Measurements from ENCODE around the gene SEMA3B. TPM values are rescaled to one million over a fixed set of nuclear protein-coding genes. Genes with fewer than 3 reads are reported as not detected.

Gene SEMA3B
- total RNA-seq, 1 experiment from 2014 or later = 6.4 TPM

- H2AFZ ChIP-seq (ENCODE audit: low read length) = no peak overlapping the region
- no peak overlapping the region for H3K27ac Mint-ChIP-seq
- H3K14ac ChIP-seq (ENCODE audit: insufficient read depth, low read length) = no peak overlapping the region
- no peak overlapping the region for H3K18ac ChIP-seq (ENCODE audit: insufficient read length, low read depth, low read length)
- TF ChIP-seq, protein P1, sequence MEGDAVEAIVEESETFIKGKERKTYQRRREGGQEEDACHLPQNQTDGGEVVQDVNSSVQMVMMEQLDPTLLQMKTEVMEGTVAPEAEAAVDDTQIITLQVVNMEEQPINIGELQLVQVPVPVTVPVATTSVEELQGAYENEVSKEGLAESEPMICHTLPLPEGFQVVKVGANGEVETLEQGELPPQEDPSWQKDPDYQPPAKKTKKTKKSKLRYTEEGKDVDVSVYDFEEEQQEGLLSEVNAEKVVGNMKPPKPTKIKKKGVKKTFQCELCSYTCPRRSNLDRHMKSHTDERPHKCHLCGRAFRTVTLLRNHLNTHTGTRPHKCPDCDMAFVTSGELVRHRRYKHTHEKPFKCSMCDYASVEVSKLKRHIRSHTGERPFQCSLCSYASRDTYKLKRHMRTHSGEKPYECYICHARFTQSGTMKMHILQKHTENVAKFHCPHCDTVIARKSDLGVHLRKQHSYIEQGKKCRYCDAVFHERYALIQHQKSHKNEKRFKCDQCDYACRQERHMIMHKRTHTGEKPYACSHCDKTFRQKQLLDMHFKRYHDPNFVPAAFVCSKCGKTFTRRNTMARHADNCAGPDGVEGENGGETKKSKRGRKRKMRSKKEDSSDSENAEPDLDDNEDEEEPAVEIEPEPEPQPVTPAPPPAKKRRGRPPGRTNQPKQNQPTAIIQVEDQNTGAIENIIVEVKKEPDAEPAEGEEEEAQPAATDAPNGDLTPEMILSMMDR (conservative IDR thresholded peaks at IDR 0.05) = no peak
- no peaks in the 10 kb centered on the region for H3K79me1 ChIP-seq (ENCODE audit: insufficient read depth, low read depth, low read length, poor library complexity, severe bottlenecking)
- no peak overlapping the region for H3K27ac ChIP-seq (ENCODE audit: insufficient read length, low read depth, low read length)
- H2BK5ac ChIP-seq (ENCODE audit: insufficient read length, low read length) = no peak overlapping the region
- no CpG with 5 or more reads among the region's 1 CpG for WGBS (ENCODE audit: extremely low coverage, insufficient read length, low lambda C conversion rate)
- no peak overlapping the region for H4K8ac ChIP-seq (replicated peaks; ENCODE audit: insufficient read length, low read depth, low read length)
- DNase-seq = no peak
- H3K4ac ChIP-seq (ENCODE audit: low read depth, low read length) = no peak overlapping the region
- no peak overlapping the region for H4K91ac ChIP-seq (ENCODE audit: insufficient read length, low read depth, low read length)
- H3K4me2 ChIP-seq (ENCODE audit: insufficient read depth, insufficient read length, low read length) = no peak overlapping the region
- peaks cover 8 to 15% of the 10 kb centered on the region in 2 experiments for H3K4me1 Mint-ChIP-seq
- H2BK20ac ChIP-seq (ENCODE audit: low read depth, low read length, poor library complexity, severe bottlenecking) = no peak overlapping the region
- H3K56ac ChIP-seq (ENCODE audit: insufficient read length, low read depth, low read length) = no peak overlapping the region
- no peak overlapping the region for H2BK12ac ChIP-seq (ENCODE audit: insufficient read length, low read depth, low read length)
- no peaks in the 10 kb centered on the region for H3K4me1 ChIP-seq (ENCODE audit: insufficient read depth, low read length)
- no peaks in the 10 kb centered on the region for H3K79me2 ChIP-seq (ENCODE audit: insufficient read depth, low read length)
- H3K27me3 ChIP-seq (ENCODE audit: insufficient read depth, low read length) = no peaks in the 10 kb centered on the region
- no peak overlapping the region for H3K9ac ChIP-seq (ENCODE audit: extremely low read depth, insufficient read length, low read length)
- H3K23me2 ChIP-seq (ENCODE audit: insufficient read length, low read depth, low read length, poor library complexity, severe bottlenecking) = peaks cover 5% of the 10 kb centered on the region
- H3K9me3 Mint-ChIP-seq = peaks cover 2 to 4% of the 10 kb centered on the region in 2 experiments; a peak in 3 of 5 replicates
- H2BK15ac ChIP-seq (ENCODE audit: low read depth, low read length) = no peak overlapping the region
- H3K27me3 Mint-ChIP-seq (ENCODE audit: low read depth) = peaks cover 33% of the 10 kb centered on the region
- H2BK120ac ChIP-seq (ENCODE audit: low read depth, low read length, poor library complexity, severe bottlenecking) = no peak overlapping the region
- no peaks in the 10 kb centered on the region; a peak in 1 of 7 replicates for H3K36me3 Mint-ChIP-seq (ENCODE audit: insufficient read depth in 1 of 3, low read depth in 3 of 3)
- H2AK5ac ChIP-seq (ENCODE audit: insufficient read length, low read length) = no peak overlapping the region
- H4K5ac ChIP-seq (ENCODE audit: insufficient read length, low read depth, low read length) = no peak overlapping the region
- no peaks in the 10 kb centered on the region for H3K9me3 ChIP-seq (ENCODE audit: control insufficient read depth, low read depth, low read length)
- no peak overlapping the region for H3K23ac ChIP-seq (ENCODE audit: insufficient read length, low read depth, low read length)
- no peak overlapping the region for H3K4me3 Mint-ChIP-seq
- H3T11ph ChIP-seq (ENCODE audit: low read length) = no peak overlapping the region
- no peaks in the 10 kb centered on the region for H4K20me1 ChIP-seq (ENCODE audit: control insufficient read depth, insufficient read depth, insufficient read length)
Measured at GRCh38 chr3:50222169-50222528, 46.8 kb upstream of the SEMA3B start.
